GM12864 (cell line): ENCODE measurements around the gene SMC5.
"Not testable (repeated sequence)": the region's sequence is repeated elsewhere in the genome, so short reads cannot be mapped to it uniquely, and the experiment has no call there.

ENCODE experiments used
- DNase-seq: peaks from one replicate; pipeline ENCODE4 v3.0.0-alpha.2; 2011; ENCODE audit warnings: low read depth
- H3K4me3 ChIP-seq: 2 replicates; pipeline ENCODE4 v1.5.1; 2011; ENCODE audit warnings: mild to moderate bottlenecking, low read depth, low read length, control low read depth
- CTCF ChIP-seq: IDR thresholded peaks from 2 replicates; pipeline ENCODE4 v1.5.1; 2011; ENCODE audit warnings: low read depth, mild to moderate bottlenecking, moderate library complexity, low read length, control low read depth, inconsistent platforms; ENCODE audit errors: missing control alignments

Gene SMC5

DNA sequence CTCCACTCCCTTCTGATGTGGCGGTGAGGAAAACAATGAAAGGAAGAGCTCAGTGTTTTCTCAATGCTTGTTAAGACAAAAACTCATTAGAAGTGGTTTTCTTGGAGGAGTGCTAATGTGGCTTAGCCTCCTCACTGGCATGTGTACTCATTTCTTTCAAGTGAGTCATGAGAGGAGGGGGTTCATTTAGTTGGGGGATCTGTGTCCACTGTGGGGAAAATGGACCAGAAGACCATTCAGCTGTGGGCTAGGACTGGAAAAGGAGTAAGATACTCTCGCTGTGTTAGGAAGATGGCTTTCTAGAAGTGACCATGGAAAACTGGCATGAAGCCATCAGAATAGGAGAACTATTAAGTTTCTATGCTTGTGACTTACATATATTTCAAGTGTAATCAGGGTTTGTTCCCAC, 132.2 kb downstream of the SMC5 start:
- no peak for DNase-seq
- no peak overlapping the region for H3K4me3 ChIP-seq
- TF ChIP-seq CTCF: no peak

- H3K4me3 ChIP-seq: no peak overlapping the region
- TF ChIP-seq CTCF: peak; percentile 25
- no peak for DNase-seq
Observed at GRCh38 chr9:70392189-70392588, 133.4 kb downstream of the SMC5 start.

GRCh38 chr9:70392850-70393249, 134.1 kb downstream of the SMC5 start:
- DNase-seq: no peak
- no peak overlapping the region for H3K4me3 ChIP-seq
- TF ChIP-seq CTCF: no peak

DNA sequence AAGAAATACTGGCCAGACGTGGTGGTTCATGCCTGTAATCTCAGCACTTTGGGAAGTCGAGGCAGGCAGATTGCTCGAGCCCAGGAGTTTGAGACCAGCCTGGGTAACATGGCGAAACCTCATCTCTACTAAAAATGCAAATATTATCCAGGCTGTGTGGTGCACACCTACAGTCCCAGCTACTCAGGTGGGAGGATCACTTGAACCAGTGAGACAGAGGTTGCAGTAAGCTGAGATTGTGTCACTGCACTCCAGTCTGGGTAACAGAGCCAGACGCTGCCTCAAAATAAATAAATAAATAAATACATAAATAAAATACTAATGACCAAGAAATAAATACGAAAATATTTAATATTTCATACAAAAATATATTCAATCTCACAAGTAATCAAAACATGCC, 136.9 kb downstream of the SMC5 start:
- no peak for DNase-seq
- TF ChIP-seq CTCF: no peak
- no peak overlapping the region for H3K4me3 ChIP-seq

DNA sequence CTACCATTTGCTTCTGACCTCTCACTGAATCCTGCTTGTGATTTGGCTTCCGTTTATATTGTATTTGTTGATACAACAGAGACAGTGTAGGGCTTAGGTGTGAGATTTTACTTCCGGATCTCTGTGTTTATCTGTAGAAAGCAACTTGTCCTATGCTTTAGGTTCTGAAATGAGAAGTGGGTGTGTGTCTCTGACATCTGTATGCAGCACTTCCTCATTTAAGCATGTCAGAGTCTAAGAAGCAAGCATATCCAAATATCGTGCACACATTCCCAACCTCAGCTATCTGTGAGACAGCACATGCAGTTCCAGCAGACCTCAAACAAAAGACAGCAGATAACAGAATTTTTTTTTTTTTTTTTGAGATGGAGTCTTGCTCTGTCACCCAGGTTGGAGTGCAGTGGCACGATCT, 139.4 kb downstream of the SMC5 start:
- no peak overlapping the region for H3K4me3 ChIP-seq
- DNase-seq: peak; percentile 61
- TF ChIP-seq CTCF: no peak

DNA sequence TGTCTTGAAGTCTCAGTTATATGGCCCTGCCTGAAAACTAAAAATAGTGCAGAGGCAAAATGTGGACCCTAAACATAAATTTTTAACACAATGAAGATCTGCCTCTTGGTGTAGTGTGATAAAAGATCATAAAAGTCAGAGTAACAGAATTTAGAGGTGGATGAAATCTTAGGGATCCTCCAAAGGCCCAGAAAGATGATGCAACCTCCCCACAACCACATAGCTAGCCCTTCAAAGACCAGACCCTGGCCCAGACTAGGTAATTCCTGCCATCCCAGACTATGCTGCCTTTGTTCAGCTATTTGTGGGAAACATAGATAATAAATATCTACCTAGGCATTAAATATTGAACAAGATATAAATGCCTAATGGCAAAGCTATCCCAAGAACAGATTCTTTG, 140.4 kb downstream of the SMC5 start:
- DNase-seq: no peak
- no peak for TF ChIP-seq CTCF
- H3K4me3 ChIP-seq: no peak overlapping the region

DNA sequence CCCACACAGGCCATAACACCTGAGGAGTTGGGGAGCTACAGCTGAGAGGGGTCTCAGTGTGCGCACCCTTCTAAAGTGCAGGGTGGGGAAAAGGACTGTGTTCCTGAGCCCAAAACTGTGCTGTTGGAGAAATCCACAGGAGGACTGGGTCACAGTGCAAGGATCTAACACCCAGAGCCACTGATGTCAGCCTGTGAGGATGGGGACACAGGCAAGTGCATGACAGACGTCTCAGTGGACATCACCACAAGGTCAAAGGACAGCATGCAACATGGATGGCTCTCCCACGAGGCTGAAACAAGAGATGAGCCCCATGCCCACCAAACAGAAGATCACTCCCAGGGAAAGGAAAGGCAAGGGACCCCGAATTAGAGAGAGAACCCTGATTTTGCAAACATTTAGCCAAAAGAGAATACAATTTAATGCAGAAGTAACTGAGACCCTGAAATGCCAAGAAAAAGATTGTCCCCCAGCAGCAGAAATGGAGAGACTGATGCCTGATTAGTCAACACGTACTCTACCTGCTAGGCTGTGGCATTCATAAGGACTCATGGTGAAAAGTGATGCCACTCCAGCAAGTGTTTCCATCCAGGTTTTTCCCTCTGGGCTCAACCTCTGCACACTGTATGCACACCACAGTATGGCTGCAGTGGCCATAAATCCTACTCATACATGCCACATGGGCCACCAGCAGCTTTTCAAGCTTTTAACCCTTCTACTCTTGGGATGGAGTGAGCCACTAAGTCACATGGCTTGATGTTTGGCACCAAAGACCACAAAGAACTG, 141.5 kb downstream of the SMC5 start:
- no peak overlapping the region for H3K4me3 ChIP-seq
- DNase-seq: no peak
- no peak for TF ChIP-seq CTCF

- H3K4me3 ChIP-seq, DNase-seq: not testable (repeated sequence)
Observed at GRCh38 chr9:70401241-70401640, 142.5 kb downstream of the SMC5 start.
